Measurements from ENCODE around the gene IFIT5. TPM values are rescaled to one million over a fixed set of nuclear protein-coding genes. Genes with fewer than 3 reads are reported as not detected.
"Not testable (repeated sequence)": the region's sequence is repeated elsewhere in the genome, so short reads cannot be mapped to it uniquely, and the experiment has no call there.

The IFIT5 gene
- total RNA-seq, 6 experiments from 2014 or later, result 19.2 to 26.1 (median 22.4) TPM

GRCh38 chr10:89390476-89391225, 23.7 kb upstream of the IFIT5 start:
- Mint-ChIP-seq H3K27ac (no peak overlapping the region), H3K36me3 (ENCODE audit: low read depth) (no peaks in the 10 kb centered on the region), H3K9me3 (no peaks in the 10 kb centered on the region), H3K4me1 (ENCODE audit: low read depth) (peaks cover 27% of the 10 kb centered on the region; the same call in 1 of the 2 replicates), H3K27me3 (ENCODE audit: insufficient read depth) (no peaks in the 10 kb centered on the region), H3K4me3 (no peak overlapping the region)
- DNase-seq, result no peak
- TF ChIP-seq CTCF (IDR thresholded peaks at IDR 0.05), result no peak

- DNase-seq; H3K27ac Mint-ChIP-seq; H3K36me3 Mint-ChIP-seq (ENCODE audit: low read depth); H3K4me3 Mint-ChIP-seq; H3K27me3 Mint-ChIP-seq (ENCODE audit: insufficient read depth); H3K9me3 Mint-ChIP-seq: not testable (repeated sequence)
- H3K4me1 Mint-ChIP-seq (ENCODE audit: low read depth), result peaks cover 27% of the 10 kb centered on the region; the same call in 1 of the 2 replicates
Observed at GRCh38 chr10:89391226-89391576, 23.2 kb upstream of the IFIT5 start.

GRCh38 chr10:89391907-89392756, 22.2 kb upstream of the IFIT5 start, which contains the start of gene IFIT1:
IFIT1 (plus strand) TSS chr10:89392623; CDS start chr10:89392713, 90 bp downstream.
- no peaks in the 10 kb centered on the region for H3K27me3 Mint-ChIP-seq (ENCODE audit: insufficient read depth)
- peak within 1 kb of the TSS; percentile 95 for H3K4me3 Mint-ChIP-seq
- DNase-seq, result peak; percentile 90
- H3K4me1 Mint-ChIP-seq (ENCODE audit: low read depth), result peaks cover 30% of the 10 kb centered on the region
- H3K27ac Mint-ChIP-seq, result peak within 1 kb of the TSS; percentile 93
- H3K36me3 Mint-ChIP-seq (ENCODE audit: low read depth), result peaks cover 3% of the 10 kb centered on the region; the same call in 1 of the 2 replicates
- no peak for TF ChIP-seq CTCF (IDR thresholded peaks at IDR 0.05)
- no peaks in the 10 kb centered on the region for H3K9me3 Mint-ChIP-seq

- Mint-ChIP-seq H3K36me3 (ENCODE audit: low read depth) (peaks cover 3% of the 10 kb centered on the region; the same call in 1 of the 2 replicates), H3K4me3 (peak overlapping the region; percentile 95), H3K27ac (peak overlapping the region; percentile 93), H3K9me3 (no peaks in the 10 kb centered on the region), H3K4me1 (ENCODE audit: low read depth) (peaks cover 38% of the 10 kb centered on the region), H3K27me3 (ENCODE audit: insufficient read depth) (no peaks in the 10 kb centered on the region)
- TF ChIP-seq CTCF (IDR thresholded peaks at IDR 0.05), result no peak
- DNase-seq, result peak; percentile 60
Observed at GRCh38 chr10:89392974-89393373, 21.4 kb upstream of the IFIT5 start.

- Mint-ChIP-seq H3K4me1 (ENCODE audit: low read depth) (peaks cover 42% of the 10 kb centered on the region), H3K4me3 (peak overlapping the region; percentile 95), H3K36me3 (ENCODE audit: low read depth) (peaks cover 3% of the 10 kb centered on the region; the same call in 1 of the 2 replicates), H3K9me3 (no peaks in the 10 kb centered on the region), H3K27me3 (ENCODE audit: insufficient read depth) (no peaks in the 10 kb centered on the region), H3K27ac (no peak overlapping the region)
- no peak for DNase-seq
- no peak for TF ChIP-seq CTCF (IDR thresholded peaks at IDR 0.05)
Observed at GRCh38 chr10:89393898-89394297, 20.5 kb upstream of the IFIT5 start.

- Mint-ChIP-seq H3K27ac (no peak overlapping the region), H3K4me3 (no peak overlapping the region), H3K36me3 (ENCODE audit: low read depth) (peaks cover 3% of the 10 kb centered on the region; the same call in 1 of the 2 replicates), H3K4me1 (ENCODE audit: low read depth) (peaks cover 41% of the 10 kb centered on the region), H3K9me3 (no peaks in the 10 kb centered on the region), H3K27me3 (ENCODE audit: insufficient read depth) (no peaks in the 10 kb centered on the region)
- no peak for TF ChIP-seq CTCF (IDR thresholded peaks at IDR 0.05)
- no peak for DNase-seq
Observed at GRCh38 chr10:89395141-89395540, 19.2 kb upstream of the IFIT5 start.

Data from HFFc6 (cell line).